Upper lobe of left lung (tissue), 6 donors: ENCODE data around the gene TNFSF13. TPM values are rescaled to one million over a fixed set of nuclear protein-coding genes. Genes with fewer than 3 reads are reported as not detected.
A peak's percentile ranks its signal among the peaks of the same experiment; 100 is the strongest.

ENCODE experiments used
- ATAC-seq, 2 donors: fragments of 200-7000 bp; cut with Tn5 transposase; one replicate each; pipeline ENCODE4 v1.9.1; 2022; ENCODE audit warnings: mild to moderate bottlenecking in 2 of 2, moderate library complexity in 2 of 2; ENCODE audit not compliant: low FRiP score in 2 of 2
- DNase-seq, 2 donors: peaks; one replicate each; pipeline ENCODE4 v3.0.0-alpha.2; 2019 to 2020
- H3K27ac ChIP-seq, 4 donors: fragments of 200-600 bp; sonication (generic); one replicate each; pipeline ENCODE4 v1.5.1; 2016 to 2019
- H3K27me3 ChIP-seq, 4 donors: fragments of 200-600 bp; sonication (generic); one replicate each; pipeline ENCODE4 v1.5.1; 2017 to 2019
- H3K36me3 ChIP-seq, 4 donors: fragments of 200-600 bp; sonication (generic); one replicate each; pipeline ENCODE4 v1.5.1; 2016 to 2019
- H3K4me1 ChIP-seq, 4 donors: fragments of 200-600 bp; sonication (generic); one replicate each; pipeline ENCODE4 v1.5.1; 2018 to 2019
- H3K4me3 ChIP-seq, 4 donors: fragments of 200-600 bp; sonication (generic); one replicate each; pipeline ENCODE4 v1.5.1; 2017 to 2019; ENCODE audit warnings: mild to moderate bottlenecking in 2 of 4, moderate library complexity in 1 of 4
- H3K9me3 ChIP-seq, 4 donors: fragments of 200-600 bp; sonication (generic); one replicate each; pipeline ENCODE4 v1.5.1; 2018 to 2019
- CTCF ChIP-seq, 6 experiments: fragments of 450-650 bp in 4 of 6; fragments of 200-600 bp in 2 of 6; sonication (generic) in 2 of 6; IDR thresholded peaks; one replicate each; pipeline ENCODE4 v1.5.1; 2016 to 2019; ENCODE audit warnings: antibody characterized with exemption in 6 of 6
- EP300 ChIP-seq, 4 donors: sonication (generic); formaldehyde crosslinking; IDR thresholded peaks; one replicate each; pipeline ENCODE4 v1.5.1; 2017; ENCODE audit warnings: antibody characterized with exemption in 4 of 4, control low read depth in 2 of 4
- POLR2A ChIP-seq, 4 donors: fragments of 450-650 bp; IDR thresholded peaks; one replicate each; pipeline ENCODE4 v1.5.1; 2016 to 2017; ENCODE audit warnings: antibody characterized with exemption in 4 of 4, mild to moderate bottlenecking in 2 of 4
- POLR2AphosphoS5 ChIP-seq, 2 donors: sonication (generic); formaldehyde crosslinking; IDR thresholded peaks; one replicate each; pipeline ENCODE4 v1.5.1; 2017; ENCODE audit warnings: antibody characterized with exemption in 2 of 2
- WGBS, 2 donors: methylation state at CpG; one replicate each; pipeline ENCODE4 v1.1.5; 2017 to 2018; 5-methylcytosine and 5-hydroxymethylcytosine counted together
- total RNA-seq, 6 donors: library from RNA; depleted of rRNA in 4 of 6; stranded (reverse); fragments of >200 nt in 4 of 6; gene quantifications; one replicate each; pipeline versions ENCODE4 v1.1.0 to v1.2.1, GENCODE V29; 2016 to 2021
- donor health status: DM: no; HTN: no; CAD: no; lungs with moderate emphysema.
- donor health status: DM: no; HTN: yes; CAD: no; lungs with severe emphysema.

The TNFSF13 gene
- total RNA-seq, 6 donors from 2014 or later: 74.2 to 226 (median 129) TPM

- ATAC-seq (no peak), DNase-seq (no peak)
- no peaks in the 10 kb centered on the region for H3K9me3 ChIP-seq
- no peak for TF ChIP-seq CTCF (IDR thresholded peaks at IDR 0.05)
- no peak for TF ChIP-seq EP300 (IDR thresholded peaks at IDR 0.05)
- no peak for TF ChIP-seq POLR2A (IDR thresholded peaks at IDR 0.05)
- peaks cover 57 to 75% (median 67%) of the 10 kb centered on the region in 4 donors for H3K4me1 ChIP-seq
- H3K27ac ChIP-seq: peak overlapping the region in 1 of 4 donors; percentile 97
- WGBS, 2 donors: 78 to 89% methylated on average over 7 of the region's 7 CpGs
- no peaks in the 10 kb centered on the region for H3K27me3 ChIP-seq
- peaks cover 44 to 58% (median 52%) of the 10 kb centered on the region in 4 donors for H3K36me3 ChIP-seq
- peak overlapping the region in 1 of 4 donors; percentile 75 for H3K4me3 ChIP-seq
Measured at GRCh38 chr17:7575959-7576358, 17.4 kb downstream of the TNFSF13 start.

- no peak for DNase-seq
- 79 to 87% methylated on average over 14 of the region's 14 CpGs for WGBS, 2 donors
- Histone ChIP-seq H3K4me1 (peaks cover 55 to 79% (median 69%) of the 10 kb centered on the region in 4 donors), H3K4me3 (peak overlapping the region in 1 of 4 donors; percentile 75), H3K27ac (no peak overlapping the region), H3K36me3 (peaks cover 44 to 55% (median 49%) of the 10 kb centered on the region in 4 donors), H3K27me3 (no peaks in the 10 kb centered on the region), H3K9me3 (no peaks in the 10 kb centered on the region)
- no peak for ATAC-seq
- no peak for TF ChIP-seq POLR2A (IDR thresholded peaks at IDR 0.05)
- TF ChIP-seq EP300 (IDR thresholded peaks at IDR 0.05): no peak
- TF ChIP-seq CTCF (IDR thresholded peaks at IDR 0.05): no peak
Measured at GRCh38 chr17:7576432-7576937, 17.9 kb downstream of the TNFSF13 start.

- DNase-seq: no peak
- WGBS, 2 donors: 86 to 87% methylated on average over 17 of the region's 17 CpGs
- Histone ChIP-seq H3K27ac (peak overlapping the region in 3 of 4 donors; percentile 94 to 96 (median 95)), H3K36me3 (peaks cover 44 to 55% (median 49%) of the 10 kb centered on the region in 4 donors), H3K4me3 (peak overlapping the region in 1 of 4 donors; percentile 83), H3K4me1 (peaks cover 59 to 86% (median 71%) of the 10 kb centered on the region in 4 donors), H3K9me3 (no peaks in the 10 kb centered on the region), H3K27me3 (no peaks in the 10 kb centered on the region)
- TF ChIP-seq POLR2A (IDR thresholded peaks at IDR 0.05) (no peak), EP300 (IDR thresholded peaks at IDR 0.05) (no peak), POLR2AphosphoS5 (IDR thresholded peaks at IDR 0.05) (no peak), CTCF (IDR thresholded peaks at IDR 0.05) (no peak)
- ATAC-seq: no peak
Measured at GRCh38 chr17:7577327-7578199, 19.0 kb downstream of the TNFSF13 start.

- peaks cover 42 to 50% (median 46%) of the 10 kb centered on the region in 4 donors for H3K36me3 ChIP-seq
- peak; percentile 70 to 75 for ATAC-seq
- TF ChIP-seq EP300 (IDR thresholded peaks at IDR 0.05) (peak in 2 of 4 donors; percentile 48 to 86), POLR2AphosphoS5 (IDR thresholded peaks at IDR 0.05) (peak; percentile 78 to 85), CTCF (IDR thresholded peaks at IDR 0.05) (no peak), POLR2A (IDR thresholded peaks at IDR 0.05) (peak in 3 of 4 donors; percentile 42 to 88 (median 49))
- WGBS, 2 donors: 16 to 19% methylated on average over 5 to 7 of the region's 7 CpGs
- peak in 1 of 2 donors; percentile 90 for DNase-seq
- H3K27ac ChIP-seq: peak within 1 kb of the TSS; percentile 92 to 96 (median 94)
- H3K4me3 ChIP-seq: peak within 1 kb of the TSS; percentile 3 to 83 (median 54)
- H3K27me3 ChIP-seq: no peaks in the 10 kb centered on the region
- peaks cover 63 to 90% (median 77%) of the 10 kb centered on the region in 4 donors for H3K4me1 ChIP-seq
- H3K9me3 ChIP-seq: no peaks in the 10 kb centered on the region
Measured at GRCh38 chr17:7579001-7579833, 20.7 kb downstream of the TNFSF13 start, which contains the start of gene CD68. Gene CD68 (plus strand): TSS chr17:7579638. CDS start chr17:7579678, 40 bp downstream.
